NCI-H524 treated with DMSO at 0.1 percent for 48 hours (cell line): Measurements from ENCODE around the gene NPPC.
"Not testable (repeated sequence)": the region's sequence is repeated elsewhere in the genome, so short reads cannot be mapped to it uniquely, and the experiment has no call there.

Experiments
- DNase-seq: peaks from one replicate; lab custom pipeline; 2025; lab: John Stamatoyannopoulos, UW

Gene NPPC

DNA sequence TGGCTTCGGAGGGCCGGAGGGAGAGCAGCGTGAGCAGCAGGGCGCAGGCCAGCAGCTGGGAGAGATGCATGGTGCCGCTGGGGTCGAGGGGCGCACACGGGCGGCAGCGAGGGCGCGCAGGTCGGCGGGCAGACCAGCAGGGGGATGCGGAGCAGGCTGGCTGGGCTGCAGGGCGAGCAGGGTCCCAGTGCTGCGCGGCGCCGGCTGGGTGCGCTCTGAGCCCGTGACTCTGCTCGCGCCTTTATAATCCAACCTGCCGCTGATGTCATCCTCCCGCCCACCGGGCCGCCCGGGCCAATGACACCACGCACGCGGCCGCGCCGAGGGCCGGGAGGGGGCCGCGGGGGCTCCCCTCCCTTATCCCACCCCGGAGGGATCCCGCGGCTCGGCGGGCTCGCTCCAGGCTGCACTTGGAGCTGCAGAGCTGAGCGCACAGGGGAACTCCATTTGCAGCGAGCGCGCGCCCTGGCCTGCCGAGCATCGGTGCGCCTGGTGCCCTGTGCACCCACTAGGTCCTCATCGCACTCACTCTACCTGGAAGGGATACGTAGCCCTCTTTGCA is at the start of gene NPPC:
Gene NPPC (minus strand): TSS at position 217 of the 562 bp plus-strand sequence. CDS start 147 bp downstream, at position 70.
- DNase-seq = peak; percentile 81

GRCh38 chr2:231975001-231975400 is 48.8 kb upstream of the NPPC start:
- no peak for DNase-seq

- DNase-seq = no peak
These were observed 44.3 kb upstream of the NPPC start for GRCh38 chr2:231970461-231970860.

- no peak for DNase-seq
These were observed 42.6 kb upstream of the NPPC start for GRCh38 chr2:231968820-231969219.

GRCh38 chr2:231966886-231967285 is 40.7 kb upstream of the NPPC start:
- no peak for DNase-seq

GRCh38 chr2:231965102-231965501 is 38.9 kb upstream of the NPPC start:
- DNase-seq = no peak

DNA sequence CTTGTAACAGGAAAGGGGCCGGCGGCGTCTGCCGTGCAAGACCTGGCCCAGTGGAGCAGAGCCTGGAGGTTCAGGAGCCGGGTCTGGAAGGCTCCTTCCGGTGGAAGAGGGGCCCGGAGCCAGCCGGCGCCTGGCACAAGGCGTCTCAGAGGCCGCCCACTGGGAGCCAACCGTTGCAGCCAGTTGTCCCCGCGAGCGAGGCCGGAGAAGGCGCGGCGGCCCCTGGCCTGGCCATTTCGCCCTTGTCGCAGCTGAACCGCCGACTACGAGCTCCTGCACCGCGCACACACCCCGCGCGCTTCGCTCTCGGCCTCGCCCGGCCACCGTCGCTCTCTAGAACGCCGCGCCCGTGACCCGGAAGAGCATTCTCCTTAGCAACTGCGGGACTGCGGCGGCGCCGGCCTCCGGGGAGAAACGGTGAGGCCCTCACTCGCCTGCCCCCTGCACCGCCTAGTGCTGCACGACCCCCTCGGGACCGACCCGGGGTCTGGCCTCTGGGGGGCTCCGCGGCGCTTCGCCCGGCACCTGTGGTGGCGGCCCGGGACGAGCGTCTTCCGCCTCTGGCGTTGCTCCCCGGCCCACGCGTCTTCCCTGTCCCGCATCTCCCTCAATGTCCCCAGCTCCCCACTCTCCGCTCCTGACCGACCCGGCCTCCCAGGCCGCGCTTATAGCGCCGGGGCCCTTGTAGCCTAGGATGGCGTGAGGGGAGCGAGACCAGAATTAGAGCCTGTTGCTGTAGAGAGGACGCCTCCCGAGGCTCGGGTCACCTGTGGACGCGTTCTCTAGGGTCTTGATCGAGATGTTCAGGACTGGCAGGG is 35.4 kb upstream of the NPPC start, which contains the start of gene DIS3L2:
Gene DIS3L2 (plus strand): TSS at position 365 of the 818 bp plus-strand sequence. CDS start 53,215 bp downstream, outside the sequence.
- peak; percentile 54 for DNase-seq

DNA sequence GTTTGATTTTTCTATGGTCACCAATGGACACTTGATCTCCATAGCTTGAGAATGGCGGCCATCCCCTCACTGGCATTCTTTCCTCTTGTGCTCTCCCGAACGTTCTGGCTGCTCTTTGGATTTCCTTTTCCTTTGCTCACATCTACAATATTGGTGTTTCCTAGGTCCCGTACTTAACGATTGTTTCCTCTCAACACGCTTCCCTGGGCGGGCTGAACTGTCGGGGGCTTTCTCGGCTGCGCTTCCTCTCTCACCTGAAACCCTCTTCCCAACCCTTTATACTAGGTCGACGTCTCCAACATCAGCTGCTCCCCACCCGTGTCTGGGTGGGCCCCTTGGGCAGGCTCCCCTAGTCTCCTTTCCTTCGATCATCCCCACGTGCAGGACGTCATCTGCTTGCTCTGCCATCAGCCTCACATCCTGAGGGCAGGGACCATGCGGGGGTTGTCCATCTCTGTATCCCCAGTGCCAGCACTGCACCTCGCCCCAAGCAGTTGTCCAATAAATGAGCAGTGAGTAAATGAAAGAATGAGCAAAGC is 34.7 kb upstream of the NPPC start:
- DNase-seq = no peak

DNA sequence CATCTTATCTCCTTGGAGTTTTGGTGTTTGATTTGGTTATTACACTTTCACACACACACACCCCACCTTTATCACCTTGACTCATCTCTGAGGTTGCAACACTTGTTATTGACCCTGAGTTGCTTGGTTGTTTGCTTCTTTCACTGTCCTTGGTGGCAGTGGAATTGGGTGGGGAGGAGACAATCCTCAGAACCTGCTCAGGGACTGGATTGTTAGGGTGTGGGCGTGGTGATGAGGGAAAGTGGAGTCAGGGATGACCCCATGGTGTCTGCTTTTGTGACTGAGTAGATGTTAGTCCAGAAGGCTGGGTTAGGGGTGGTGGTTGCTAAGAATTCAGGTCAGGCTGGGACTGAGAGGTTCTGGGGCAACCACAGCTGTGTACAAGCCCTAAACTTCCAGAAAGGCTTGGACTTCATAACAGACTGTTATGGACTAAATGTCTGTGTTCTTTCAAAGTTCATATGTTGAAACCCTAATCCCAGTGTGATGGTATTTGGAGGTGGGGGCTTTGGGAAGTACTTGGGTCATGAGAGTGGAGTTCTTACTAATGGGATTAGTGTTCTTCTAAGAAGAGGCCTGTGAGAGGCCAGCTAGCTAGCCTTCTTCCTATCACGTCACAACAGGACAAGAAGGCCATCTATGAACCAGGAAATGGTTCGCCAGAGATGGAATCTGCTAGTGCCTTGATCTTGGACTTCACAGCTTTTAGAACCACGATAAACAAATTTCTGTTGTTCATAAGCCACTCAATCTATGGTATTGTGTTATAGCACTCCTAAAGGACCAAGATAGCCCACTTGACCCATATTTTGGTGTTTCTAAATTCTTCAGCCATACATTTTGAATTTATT is 31.9 kb upstream of the NPPC start:
- no peak for DNase-seq

- DNase-seq = no peak
These were observed 29.7 kb upstream of the NPPC start for GRCh38 chr2:231955758-231956472.

GRCh38 chr2:231951452-231952035 is 25.3 kb upstream of the NPPC start:
- no peak for DNase-seq

GRCh38 chr2:231947694-231948093 is 21.5 kb upstream of the NPPC start:
- no peak for DNase-seq

DNA sequence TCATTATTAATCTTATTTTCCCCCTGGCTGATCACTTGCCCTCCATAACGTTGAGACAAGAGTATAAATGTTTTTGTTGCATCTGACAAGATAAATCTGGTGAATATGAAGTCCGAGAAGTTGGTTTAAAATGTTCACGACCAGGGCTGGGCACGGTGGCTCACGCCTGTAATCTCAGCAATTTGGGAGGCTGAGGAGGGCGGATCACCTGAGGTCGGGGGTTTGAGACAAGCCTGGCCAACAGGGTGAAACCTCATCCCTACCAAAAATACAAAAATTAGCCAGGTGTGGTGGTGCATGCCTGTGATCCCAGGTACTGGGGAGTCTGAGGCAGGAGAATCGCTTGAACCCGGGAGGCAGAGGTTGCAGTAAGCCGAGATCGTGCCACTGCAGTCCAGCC is 20.9 kb upstream of the NPPC start:
- not testable (repeated sequence) for DNase-seq

DNA sequence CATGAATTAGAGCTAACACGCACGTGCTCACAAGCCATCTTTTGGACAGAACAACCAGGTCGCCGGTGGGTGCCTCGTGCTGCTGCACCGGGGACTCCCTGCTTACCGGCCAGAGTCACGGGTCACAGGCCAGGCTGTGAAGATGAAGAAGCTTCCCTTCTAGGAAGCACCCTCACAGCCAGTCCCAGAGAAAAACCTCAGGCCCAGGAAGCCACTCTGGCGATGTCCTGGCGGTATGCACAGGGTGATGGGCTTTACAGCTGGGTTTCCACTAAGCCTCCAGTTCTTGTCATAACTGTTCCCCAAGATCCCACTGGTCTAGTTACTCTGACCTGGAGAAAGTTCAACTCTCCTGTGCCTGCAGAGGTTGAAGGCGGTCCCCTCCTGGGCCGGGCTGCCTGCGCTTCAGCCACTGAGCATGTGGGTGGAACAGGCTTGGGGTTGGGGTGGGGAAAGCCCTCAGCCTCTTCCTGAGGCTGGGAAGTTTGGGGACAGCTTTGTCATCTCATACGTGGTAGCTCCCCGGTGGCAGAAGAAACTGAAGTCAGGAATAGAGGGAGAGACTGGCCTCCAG is 20.1 kb upstream of the NPPC start:
- no peak for DNase-seq

DNA sequence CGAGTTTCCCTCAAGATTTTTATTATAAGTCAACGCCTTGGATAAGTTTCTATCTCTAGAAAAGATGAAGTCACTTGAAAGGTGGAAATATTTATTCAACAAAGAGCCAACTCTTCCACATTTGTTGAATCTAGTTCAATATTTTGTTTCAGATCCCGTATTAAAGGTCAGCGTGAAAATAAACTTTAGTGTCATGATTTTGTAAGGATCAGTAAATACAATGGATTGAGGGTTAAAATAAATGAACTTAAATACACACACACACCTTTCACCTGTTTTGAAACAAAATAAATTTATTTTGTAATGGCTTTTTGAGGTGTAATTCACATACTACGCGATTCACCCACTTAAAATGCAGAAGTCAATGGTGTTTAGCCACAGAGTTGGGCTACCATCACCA is 16.0 kb upstream of the NPPC start:
- DNase-seq = no peak

GRCh38 chr2:231941673-231942072 is 15.5 kb upstream of the NPPC start:
- no peak for DNase-seq

DNA sequence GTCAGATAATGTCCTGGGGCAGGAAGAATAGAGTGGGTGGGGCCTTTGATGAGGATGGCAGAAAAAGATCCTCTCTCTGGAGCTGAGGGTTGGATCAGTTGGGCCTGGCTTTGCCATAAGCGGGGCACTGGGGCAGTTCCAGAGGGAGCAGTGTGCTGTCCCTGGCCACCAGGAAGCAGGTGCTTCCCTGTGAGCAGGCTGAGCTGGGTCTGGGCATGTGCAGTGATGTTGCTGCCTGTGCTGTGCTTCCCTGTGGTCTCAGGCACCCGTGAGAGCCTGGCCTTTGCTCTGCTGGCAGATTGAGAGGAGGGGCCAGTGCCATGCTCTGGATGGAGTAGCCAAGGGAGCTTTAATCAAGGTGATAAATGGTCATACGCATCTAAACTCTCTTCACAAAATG is 14.6 kb upstream of the NPPC start:
- no peak for DNase-seq

GRCh38 chr2:231939022-231939421 is 12.8 kb upstream of the NPPC start:
- no peak for DNase-seq

DNA sequence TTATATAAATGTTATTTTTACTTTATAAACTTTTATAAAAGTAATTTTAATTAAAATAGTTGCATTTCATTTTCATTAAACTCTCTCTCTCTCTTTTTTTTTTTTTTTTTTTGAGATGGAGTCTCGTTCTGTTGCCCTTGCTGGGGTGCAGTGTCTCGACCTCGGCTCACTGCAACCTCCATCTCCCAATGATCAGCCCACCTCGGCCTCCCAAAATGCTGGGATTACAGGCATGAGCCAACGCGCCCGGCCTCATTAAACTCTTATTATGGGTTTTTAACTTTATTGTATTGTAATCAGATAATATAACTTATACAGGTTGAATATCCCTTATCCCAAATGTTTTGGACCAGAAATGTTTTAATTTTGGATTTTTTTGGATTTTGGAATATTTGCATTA is 10.9 kb upstream of the NPPC start:
- no peak for DNase-seq

GRCh38 chr2:231936491-231936890 is 10.3 kb upstream of the NPPC start:
- DNase-seq = no peak

DNA sequence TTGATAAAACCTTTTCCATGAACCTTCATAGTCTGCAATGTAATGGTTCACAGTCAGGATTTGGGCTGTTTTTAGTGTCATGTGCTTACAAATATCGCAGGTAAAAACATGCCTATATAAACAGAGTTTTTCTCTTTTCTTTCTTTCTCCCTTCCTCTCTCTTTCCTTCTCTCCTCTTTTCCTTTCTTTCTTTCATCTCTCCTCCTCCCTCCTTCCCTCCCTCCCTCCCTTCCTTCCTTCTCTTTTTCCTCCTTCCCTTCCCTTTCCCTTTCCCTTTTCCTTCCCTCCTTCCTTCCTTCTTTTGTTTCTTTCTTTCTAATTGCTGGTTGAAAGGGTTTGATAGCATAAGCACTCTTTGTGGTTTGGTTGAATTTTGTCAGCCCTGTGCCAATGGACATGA is 9.6 kb upstream of the NPPC start:
- no peak for DNase-seq
